Astrocyte of the spinal cord (primary cell): ENCODE results near the gene SLC26A2.

ENCODE experiments used
- DNase-seq: peaks from one replicate; pipeline ENCODE4 v3.0.0; 2011; ENCODE audit warnings: low read depth, low spot score
- H3K4me3 ChIP-seq: 2 replicates; pipeline ENCODE4 v1.5.1; 2011; ENCODE audit warnings: low read depth, mild to moderate bottlenecking, low read length, moderate library complexity
- in situ Hi-C: cut with HindIII; loops from 2 replicates; pipeline ENCODE4 v1.10.0; 2017; ENCODE audit warnings: low sequenced_read_pairs
- TF ChIP-seq, protein P1 (sequence below): IDR thresholded peaks from 2 replicates; pipeline ENCODE4 v1.5.1; 2012; ENCODE audit warnings: low read depth, mild to moderate bottlenecking, low read length, inconsistent platforms

SLC26A2 gene

DNA sequence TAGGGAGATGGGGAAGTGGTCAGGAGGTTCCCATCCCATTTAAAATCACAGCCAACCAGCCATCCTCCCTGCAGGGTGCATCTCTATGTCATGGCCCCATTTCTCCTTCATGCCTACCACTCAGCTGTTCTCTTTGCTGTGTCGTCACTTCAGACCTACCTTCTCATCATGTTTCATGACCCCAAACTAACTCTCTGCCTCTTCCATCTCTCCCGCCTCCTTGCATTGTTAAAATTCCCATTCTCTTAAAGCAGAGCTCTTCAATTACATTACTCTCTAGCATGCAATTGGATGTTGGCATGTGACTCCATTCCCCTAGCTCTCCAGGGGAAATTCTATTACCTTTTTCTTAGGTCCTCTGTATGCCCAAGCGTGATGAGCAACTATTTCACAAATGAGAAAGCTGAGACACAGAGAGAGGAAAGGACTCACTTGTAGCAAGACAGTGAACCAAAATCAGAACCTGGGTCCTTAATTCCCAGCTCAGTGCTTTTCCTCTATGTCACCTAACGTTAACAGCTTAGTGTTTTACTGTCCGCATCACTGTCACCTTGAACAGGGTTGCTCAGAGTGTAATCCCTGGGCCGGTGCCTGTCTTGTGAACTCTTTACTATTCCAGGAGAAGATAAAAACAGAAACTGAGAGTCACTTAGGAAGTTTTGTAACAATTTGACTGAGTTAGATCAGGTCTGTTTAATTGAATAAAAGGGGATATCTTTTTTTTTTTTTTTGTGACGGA lies 44.1 kb upstream of the SLC26A2 start:
- H3K4me3 ChIP-seq: no peak overlapping the region
- TF ChIP-seq, protein P1, sequence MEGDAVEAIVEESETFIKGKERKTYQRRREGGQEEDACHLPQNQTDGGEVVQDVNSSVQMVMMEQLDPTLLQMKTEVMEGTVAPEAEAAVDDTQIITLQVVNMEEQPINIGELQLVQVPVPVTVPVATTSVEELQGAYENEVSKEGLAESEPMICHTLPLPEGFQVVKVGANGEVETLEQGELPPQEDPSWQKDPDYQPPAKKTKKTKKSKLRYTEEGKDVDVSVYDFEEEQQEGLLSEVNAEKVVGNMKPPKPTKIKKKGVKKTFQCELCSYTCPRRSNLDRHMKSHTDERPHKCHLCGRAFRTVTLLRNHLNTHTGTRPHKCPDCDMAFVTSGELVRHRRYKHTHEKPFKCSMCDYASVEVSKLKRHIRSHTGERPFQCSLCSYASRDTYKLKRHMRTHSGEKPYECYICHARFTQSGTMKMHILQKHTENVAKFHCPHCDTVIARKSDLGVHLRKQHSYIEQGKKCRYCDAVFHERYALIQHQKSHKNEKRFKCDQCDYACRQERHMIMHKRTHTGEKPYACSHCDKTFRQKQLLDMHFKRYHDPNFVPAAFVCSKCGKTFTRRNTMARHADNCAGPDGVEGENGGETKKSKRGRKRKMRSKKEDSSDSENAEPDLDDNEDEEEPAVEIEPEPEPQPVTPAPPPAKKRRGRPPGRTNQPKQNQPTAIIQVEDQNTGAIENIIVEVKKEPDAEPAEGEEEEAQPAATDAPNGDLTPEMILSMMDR: no peak
- in situ Hi-C loops: no loop called here
- peak; percentile 30 for DNase-seq

DNA sequence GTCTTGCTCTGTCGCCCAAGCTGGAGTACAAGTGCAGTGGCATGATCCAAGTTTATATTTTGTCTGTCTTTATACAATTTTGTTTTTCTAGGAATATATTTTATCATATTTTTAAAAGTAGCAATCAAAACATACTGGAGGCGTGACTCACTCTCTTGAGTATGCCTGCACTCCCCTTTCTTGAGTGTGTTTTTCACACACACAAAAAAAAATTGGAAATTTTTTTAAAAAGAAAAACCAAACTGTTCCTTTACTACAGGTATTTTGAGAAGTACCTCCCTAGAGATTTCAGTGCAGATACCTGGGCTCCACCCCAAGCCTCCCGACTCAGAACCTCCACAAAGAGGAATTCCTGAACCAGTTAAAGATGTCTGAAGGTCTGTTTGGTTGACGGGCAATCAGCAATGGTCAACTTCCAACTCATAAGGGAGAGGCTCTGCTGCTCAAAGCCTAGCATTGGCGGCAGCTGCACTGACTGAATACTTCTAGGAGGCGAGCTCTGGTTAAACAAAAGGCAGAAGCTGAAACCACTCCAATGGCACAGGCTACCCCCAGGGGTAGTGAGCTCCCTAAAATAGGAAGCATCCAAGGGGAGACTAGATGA lies 43.4 kb upstream of the SLC26A2 start:
- in situ Hi-C loops: no loop called here
- TF ChIP-seq, protein P1: no peak
- DNase-seq: peak; percentile 50
- no peak overlapping the region for H3K4me3 ChIP-seq

DNA sequence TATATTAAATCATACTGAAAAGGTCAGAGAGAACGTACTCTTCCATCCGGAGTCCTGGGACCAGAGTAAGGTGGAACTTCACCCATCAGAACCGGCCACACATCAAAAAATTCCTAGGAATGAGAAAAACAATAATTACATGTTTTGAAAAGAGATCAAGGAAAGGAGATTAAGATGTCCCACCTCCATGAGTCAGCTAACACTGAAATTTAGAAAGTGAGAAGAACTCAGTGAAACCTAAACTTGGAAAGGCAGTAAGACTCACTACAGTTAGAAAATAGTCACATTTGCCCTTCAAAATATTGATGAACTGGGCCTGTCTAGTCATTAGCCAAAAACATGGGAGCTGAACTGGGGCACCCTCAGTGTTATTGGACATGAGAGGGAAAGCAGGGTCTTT lies 39.0 kb upstream of the SLC26A2 start:
- H3K4me3 ChIP-seq: no peak overlapping the region
- TF ChIP-seq, protein P1: no peak
- DNase-seq: no peak
- in situ Hi-C loops: no loop called here

DNA sequence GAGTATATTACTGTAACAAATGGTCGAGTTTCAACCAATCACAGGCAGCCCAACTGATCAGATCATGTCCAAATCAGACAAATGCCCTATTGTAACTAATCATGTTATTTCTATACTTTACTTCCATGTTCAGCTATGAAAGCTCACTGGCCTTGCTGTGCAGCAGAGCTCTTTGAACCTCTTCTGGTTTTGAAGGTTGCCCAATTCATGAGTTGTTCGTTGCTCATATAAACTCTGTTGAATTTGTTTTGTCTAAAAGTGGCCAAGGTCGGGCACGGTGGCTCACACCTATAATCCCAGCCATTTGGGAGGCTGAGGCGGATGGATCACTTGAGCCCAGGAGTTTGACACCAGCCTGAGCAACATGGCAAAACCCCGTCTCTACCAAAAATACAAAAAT lies 37.6 kb upstream of the SLC26A2 start:
- in situ Hi-C loops: no loop called here
- DNase-seq: no peak
- H3K4me3 ChIP-seq: no peak overlapping the region
- TF ChIP-seq, protein P1: no peak

DNA sequence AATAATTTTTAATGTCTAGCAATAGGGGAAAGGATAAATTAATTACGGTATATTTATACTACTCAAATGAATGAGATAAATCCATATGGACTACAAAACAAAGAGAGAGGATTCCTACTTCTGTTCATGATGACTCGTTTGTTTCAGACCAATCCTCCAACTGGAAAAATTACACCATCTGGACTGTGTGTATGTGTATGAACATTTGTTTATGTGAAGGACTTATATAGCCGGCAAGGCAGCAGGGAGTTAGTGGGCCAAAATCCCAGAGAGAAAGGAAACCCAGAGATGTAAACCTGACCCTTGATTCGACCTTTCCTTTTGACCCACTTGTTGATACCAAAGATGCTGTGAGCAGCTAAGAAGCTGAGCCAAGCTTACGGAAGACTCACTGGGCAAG lies 36.1 kb upstream of the SLC26A2 start:
- TF ChIP-seq, protein P1: no peak
- DNase-seq: no peak
- H3K4me3 ChIP-seq: no peak overlapping the region
- in situ Hi-C loops: no loop called here

DNA sequence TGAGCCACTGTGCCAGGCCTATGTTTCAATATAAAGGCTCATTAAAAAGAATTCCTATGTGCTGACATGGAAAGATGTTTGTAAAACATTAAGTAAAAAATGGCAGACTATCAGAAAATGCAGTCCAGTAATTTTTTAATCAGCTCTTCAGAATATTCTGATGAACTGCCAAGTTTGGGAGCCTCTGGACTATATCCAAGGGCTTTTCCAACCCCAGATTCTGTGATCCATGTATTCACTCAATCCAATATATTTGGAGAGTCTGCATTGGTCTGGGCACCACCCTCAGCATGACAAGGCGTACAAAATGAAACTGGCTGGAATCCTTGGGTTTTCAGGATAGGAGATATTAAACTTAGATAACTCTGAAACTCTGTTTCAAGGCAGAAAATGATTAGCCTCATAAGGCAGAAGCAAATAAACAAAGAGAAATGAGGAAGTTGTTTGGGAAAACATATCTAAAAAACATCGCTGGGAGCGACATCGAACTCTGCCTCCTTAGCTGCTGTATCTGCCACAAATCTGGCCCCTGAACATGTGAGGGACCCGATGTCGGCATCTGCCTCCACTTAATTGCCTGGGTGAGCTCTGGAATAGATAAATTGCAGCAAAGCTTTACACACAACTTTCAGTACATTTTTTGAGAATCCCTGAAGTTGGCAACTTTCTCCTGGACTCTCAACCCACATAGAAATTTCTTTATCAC lies 30.4 kb upstream of the SLC26A2 start:
- DNase-seq: no peak
- TF ChIP-seq, protein P1: no peak
- H3K4me3 ChIP-seq: no peak overlapping the region
- in situ Hi-C loops: no loop called here
